HepG2 (cell line): ENCODE data around the gene ACTN4. TPM values are rescaled to one million over a fixed set of nuclear protein-coding genes. Genes with fewer than 3 reads are reported as not detected.

Source experiments
- ATAC-seq: fragments of 200-7000 bp; cut with Tn5 transposase; 3 replicates; pipeline ENCODE4 v1.9.1; 2020; ENCODE audit warnings: mild to moderate bottlenecking, moderate library complexity
- BruUV-seq: library from RNA; stranded (reverse); fragments of 400-500 nt; replicated peaks from 2 replicates; lab custom pipeline; 2021; lab: Mats Ljungman, UMichigan
- CTCF ChIA-PET: fragments of 300-600 bp; formaldehyde crosslinking; extraction: SDS; loops from one replicate; lab custom pipeline; 2021; ENCODE audit warnings: low total read pairs, inconsistent platforms, low intra/inter-chr PET ratio; lab: Yijun Ruan, JAX
- POLR2A ChIA-PET: fragments of 350-600 bp; sonication (Branson Sonifier 250); formaldehyde crosslinking; loops from one replicate; lab custom pipeline; 2020; ENCODE audit warnings: antibody characterized with exemption, inconsistent platforms; lab: Yijun Ruan, JAX
- DNase-seq: peaks from one replicate; pipeline ENCODE4 v3.0.0-alpha.2; 2015; ENCODE audit warnings: low spot score
- FAIRE-seq: peaks from 3 replicates; lab custom pipeline; 2011; peaks lifted over from hg19 to GRCh38; lab: Jason Lieb, UNC
- H2AFZ ChIP-seq: one replicate; pipeline ENCODE4 v1.6.1; 2011; ENCODE audit warnings: low read length, inconsistent platforms
- H3K27ac ChIP-seq: fragments of 300-600 bp; 3 replicates; pipeline ENCODE4 v1.8.0; 2011; ENCODE audit warnings: mixed run types, mild to moderate bottlenecking, mixed read lengths, low read length, inconsistent platforms; ENCODE audit not compliant: insufficient read depth; ENCODE audit errors: extremely low read length
- H3K27me3 ChIP-seq, 2 experiments: fragments of 200-600 bp in 1 of 2; 2 replicates in 1 of 2; 3 replicates in 1 of 2; pipeline versions ENCODE4 v1.6.0 to v1.8.0; 2011; ENCODE audit warnings: low read length in 2 of 2, mild to moderate bottlenecking in 2 of 2, moderate library complexity in 2 of 2, inconsistent platforms in 1 of 2; ENCODE audit not compliant: insufficient read depth in 2 of 2, control insufficient read depth in 1 of 2
- H3K36me3 ChIP-seq, 2 experiments: fragments of 200-600 bp in 1 of 2; replicated peaks in 1 of 2; 2 replicates in 1 of 2; 3 replicates in 1 of 2; pipeline versions ENCODE4 v1.5.1 to v1.8.0; 2011; ENCODE audit warnings: low read length in 2 of 2, inconsistent platforms in 1 of 2; ENCODE audit not compliant: insufficient read depth in 2 of 2, control insufficient read depth in 1 of 2
- H3K4me1 ChIP-seq: 2 replicates; pipeline ENCODE4 v1.5.1; 2012; ENCODE audit warnings: low read length, inconsistent platforms; ENCODE audit not compliant: insufficient read depth
- H3K4me2 ChIP-seq: 2 replicates; pipeline ENCODE4 v1.6.0; 2011; ENCODE audit warnings: low read depth, low read length, inconsistent platforms
- H3K4me3 ChIP-seq, 3 experiments: fragments of 200-600 bp in 1 of 3; sonication (generic), shearing (Covaris generic) in 1 of 3; replicated peaks in 1 of 3; 2 replicates each; pipeline ENCODE4 v1.5.1; 2011 to 2016; ENCODE audit warnings: low read length in 3 of 3, inconsistent platforms in 2 of 3, low read depth in 2 of 3, mild to moderate bottlenecking in 2 of 3, control low read depth in 1 of 3, mixed read lengths in 1 of 3; ENCODE audit not compliant: insufficient read depth in 1 of 3
- H3K79me2 ChIP-seq: one replicate; pipeline ENCODE4 v1.6.1; 2011; ENCODE audit warnings: low read length, inconsistent platforms; ENCODE audit not compliant: insufficient read depth
- H3K9ac ChIP-seq: 2 replicates; pipeline ENCODE4 v1.6.0; 2011; ENCODE audit warnings: mild to moderate bottlenecking, low read depth, low read length, inconsistent platforms; ENCODE audit not compliant: insufficient read depth
- H3K9me3 ChIP-seq: 2 replicates; pipeline ENCODE4 v1.5.1; 2012; ENCODE audit warnings: mild to moderate bottlenecking, low read length
- H4K20me1 ChIP-seq: 2 replicates; pipeline ENCODE4 v1.6.0; 2011; ENCODE audit warnings: inconsistent platforms, mild to moderate bottlenecking, low read length, moderate library complexity; ENCODE audit not compliant: insufficient read depth
- ARNT2 ChIP-seq: sonication (generic); formaldehyde crosslinking; IDR thresholded peaks from 2 replicates; pipeline ENCODE4 v1.8.0; 2022; ENCODE audit warnings: mild to moderate bottlenecking, low read depth, missing genetic modification reagents, moderate library complexity
- BCLAF1 ChIP-seq: fragments of 450-650 bp; IDR thresholded peaks from 2 replicates; pipeline ENCODE4 v1.6.1; 2017; ENCODE audit warnings: mild to moderate bottlenecking
- EP300 ChIP-seq, 3 experiments: sonication (generic) in 1 of 3; formaldehyde crosslinking in 1 of 3; IDR thresholded peaks; 2 replicates each; pipeline versions ENCODE4 v1.5.1 to v1.6.1; 2011 to 2020; ENCODE audit warnings: low read depth in 2 of 3, low read length in 2 of 3, borderline replicate concordance in 1 of 3, improper control_type of control experiment in 1 of 3, mild to moderate bottlenecking in 1 of 3, missing genetic modification reagents in 1 of 3, moderate library complexity in 1 of 3
- HMG20B ChIP-seq: conservative IDR thresholded peaks from 2 replicates; pipeline ENCODE4 v1.6.1; 2016; ENCODE audit warnings: missing genetic modification reagents, missing compliant biosample characterization
- KDM5B ChIP-seq: sonication (generic); formaldehyde crosslinking; IDR thresholded peaks from 2 replicates; pipeline ENCODE4 v1.4.0; 2020; ENCODE audit warnings: missing genetic modification reagents, mild to moderate bottlenecking, borderline replicate concordance
- KDM6A ChIP-seq: IDR thresholded peaks from 2 replicates; pipeline ENCODE4 v1.6.1; 2016; ENCODE audit warnings: low read depth
- LRRFIP1 ChIP-seq: sonication (generic); formaldehyde crosslinking; conservative IDR thresholded peaks from 2 replicates; pipeline ENCODE4 v1.4.0; 2020; ENCODE audit warnings: missing genetic modification reagents
- MZF1 ChIP-seq: sonication (generic); formaldehyde crosslinking; IDR thresholded peaks from 2 replicates; pipeline ENCODE4 v1.8.1; 2023; ENCODE audit warnings: mild to moderate bottlenecking, missing genetic modification reagents, borderline replicate concordance
- RERE ChIP-seq: IDR thresholded peaks from 2 replicates; pipeline ENCODE4 v1.6.1; 2016; ENCODE audit warnings: low read depth, missing genetic modification reagents, missing compliant biosample characterization
- SIX1 ChIP-seq: sonication (generic); formaldehyde crosslinking; IDR thresholded peaks from 2 replicates; pipeline ENCODE4 v1.4.0; 2020; ENCODE audit warnings: missing genetic modification reagents, borderline replicate concordance
- ZIK1 ChIP-seq: sonication (generic); formaldehyde crosslinking; IDR thresholded peaks from 2 replicates; pipeline ENCODE4 v1.5.0; 2020; ENCODE audit warnings: mild to moderate bottlenecking, low read depth, missing genetic modification reagents, borderline replicate concordance
- ZNF205 ChIP-seq: IDR thresholded peaks from 2 replicates; pipeline ENCODE4 v1.6.1; 2018; ENCODE audit warnings: missing biosample characterization, missing genetic modification reagents
- ZNF329 ChIP-seq: sonication (generic); formaldehyde crosslinking; IDR thresholded peaks from 2 replicates; pipeline ENCODE4 v1.9.0; 2021; ENCODE audit warnings: low read depth, mild to moderate bottlenecking, missing genetic modification reagents
- ZNF619 ChIP-seq: sonication (generic); formaldehyde crosslinking; IDR thresholded peaks from 2 replicates; pipeline ENCODE4 v1.4.0; 2020; ENCODE audit warnings: mild to moderate bottlenecking, missing genetic modification reagents
- WGBS: methylation state at CpG from one replicate; pipeline ENCODE4 v1.1.6; 2017; ENCODE audit warnings: low lambda C conversion rate; 5-methylcytosine and 5-hydroxymethylcytosine counted together
- in situ Hi-C: cut with HindIII; loops from 2 replicates; pipeline ENCODE4 v1.10.0; 2017; ENCODE audit warnings: low pct_unique_long_range_greater_than_20kb; ENCODE audit not compliant: extremely low pct_ligation_motif_present
- intact Hi-C: fragments of 100-400 bp; cut with micrococcal nuclease; formaldehyde crosslinking; loops from one replicate; pipeline ENCODE4 v1.10.0; 2022; ENCODE audit not compliant: unreplicated experiment
- polyA plus RNA-seq, 8 experiments: library from polyadenylated mRNA; depleted of rRNA in 3 of 8; stranded (reverse) in 7 of 8; unstranded in 1 of 8; fragments of >200 nt; fragmentation: Illumina TruSeq in 4 of 8; extraction: Trizol in 4 of 8; gene quantifications; 2 replicates each; pipeline versions ENCODE4 v1.2.1 to v1.2.3, GENCODE V29; 2011 to 2016; ENCODE audit warnings: low read depth in 4 of 8, missing spikeins in 1 of 8, mixed read lengths in 1 of 8; ENCODE audit not compliant: insufficient read depth in 1 of 8
- total RNA-seq, 5 experiments: library from RNA; depleted of rRNA; stranded (reverse); fragments of >200 nt; fragmentation: Illumina TruSeq; extraction: Trizol; gene quantifications; 2 replicates each; pipeline ENCODE4 v1.2.3, GENCODE V29; 2016; ENCODE audit warnings: low read depth in 1 of 5

The ACTN4 gene
- total and polyA plus RNA-seq, 2 of the 13 experiments (the other 11 are each of a cell fraction or from before 2014, with no cell fraction given): 171 to 192 TPM

GRCh38 chr19:38626401-38626800 lies 21.0 kb upstream of the ACTN4 start:
- no peak for FAIRE-seq
- intact Hi-C loops (no loop called here), in situ Hi-C loops (no loop called here)
- no peak for TF ChIP-seq ZNF329 (CRISPR knock-in tag)
- no peak for TF ChIP-seq KDM5B (CRISPR knock-in tag)
- TF ChIP-seq KDM6A: no peak
- no peak for TF ChIP-seq HMG20B (CRISPR knock-in tag)
- TF ChIP-seq EP300 (IDR thresholded peaks at IDR 0.05; ENCODE audit: low read depth in 2 of 2, low read length in 2 of 2): no peak
- no peak for TF ChIP-seq EP300 (CRISPR knock-in tag; IDR thresholded peaks at IDR 0.05; ENCODE audit: borderline replicate concordance)
- no peak for TF ChIP-seq MZF1 (CRISPR knock-in tag)
- no peak for TF ChIP-seq RERE (CRISPR knock-in tag)
- TF ChIP-seq ARNT2 (CRISPR knock-in tag): no peak
- no peak for TF ChIP-seq BCLAF1
- TF ChIP-seq ZNF205: no peak
- no peak for TF ChIP-seq SIX1
- TF ChIP-seq LRRFIP1 (CRISPR knock-in tag): no peak
- TF ChIP-seq ZIK1 (CRISPR knock-in tag): no peak
- no peak for TF ChIP-seq ZNF619

More at GRCh38 chr19:38626401-38626800, 21.0 kb upstream of the ACTN4 start:
- Histone ChIP-seq H3K4me3 (no peak overlapping the region), H3K4me2 (no peak overlapping the region), H3K4me1 (no peaks in the 10 kb centered on the region), H3K79me2 (no peaks in the 10 kb centered on the region), H3K9me3 (no peaks in the 10 kb centered on the region), H2AFZ (no peak overlapping the region), H3K27me3 (no peaks in the 10 kb centered on the region), H3K36me3 (peaks cover 21 to 47% of the 10 kb centered on the region in 2 experiments; a peak in 4 of 5 replicates), H3K27ac (no peak overlapping the region), H4K20me1 (no peaks in the 10 kb centered on the region), H3K9ac (no peak overlapping the region)
- ATAC-seq: no peak
- no peak for DNase-seq
- ChIA-PET POLR2A (no interaction called here), CTCF (no interaction called here)
- WGBS: 100% methylated on average over 4 of the region's 4 CpGs
- BruUV-seq: no TSS peak
